ENCODE results near the gene BDH1. TPM values are rescaled to one million over a fixed set of nuclear protein-coding genes. Genes with fewer than 3 reads are reported as not detected.

The BDH1 gene
- total and polyA plus RNA-seq, 2 experiments from 2014 or later, result 61.8 to 62.9 TPM

- no peak for DNase-seq (ENCODE audit: low spot score)
- Histone ChIP-seq H2AFZ (no peak overlapping the region), H3K4me3 (no peak overlapping the region), H3K4me1 (ENCODE audit: insufficient read depth) (peaks cover 20% of the 10 kb centered on the region), H3K79me2 (no peaks in the 10 kb centered on the region), H3K4me2 (no peak overlapping the region), H3K9me3 (ENCODE audit: low read depth) (no peaks in the 10 kb centered on the region), H3K27ac (no peak overlapping the region), H4K20me1 (ENCODE audit: insufficient read depth, poor library complexity, severe bottlenecking) (no peaks in the 10 kb centered on the region), H3K9me2 (replicated peaks; ENCODE audit: insufficient read depth) (no peaks in the 10 kb centered on the region), H3K27me3 (no peaks in the 10 kb centered on the region), H3K36me3 (replicated peaks; ENCODE audit: insufficient read depth, low read depth) (no peaks in the 10 kb centered on the region)
- no peak for TF ChIP-seq EZH2phosphoT487 (IDR thresholded peaks at IDR 0.05; ENCODE audit: low read depth, severe bottlenecking, unreplicated experiment)
- TF ChIP-seq CTCF (IDR thresholded peaks at IDR 0.05; ENCODE audit: poor library complexity), result no peak
- no peak for TF ChIP-seq EZH2 (IDR thresholded peaks at IDR 0.05; ENCODE audit: borderline replicate concordance)
- 95% methylated on average over 8 of the region's 8 CpGs for WGBS (ENCODE audit: low lambda C conversion rate, missing lambda C conversion rate)
These were observed 60.7 kb downstream of the BDH1 start for GRCh38 chr3:197495059-197495455.

GRCh38 chr3:197494366-197495058, 61.3 kb downstream of the BDH1 start:
- H2AFZ ChIP-seq, result no peak overlapping the region
- DNase-seq (ENCODE audit: low spot score), result no peak
- no peaks in the 10 kb centered on the region for H3K27me3 ChIP-seq
- TF ChIP-seq CTCF (IDR thresholded peaks at IDR 0.05; ENCODE audit: poor library complexity) (no peak), EZH2phosphoT487 (IDR thresholded peaks at IDR 0.05; ENCODE audit: low read depth, severe bottlenecking, unreplicated experiment) (no peak)
- no peaks in the 10 kb centered on the region for H3K9me2 ChIP-seq (replicated peaks; ENCODE audit: insufficient read depth)
- H3K9me3 ChIP-seq (ENCODE audit: low read depth), result no peaks in the 10 kb centered on the region
- H3K4me3 ChIP-seq, result no peak overlapping the region
- peaks cover 25% of the 10 kb centered on the region for H3K4me1 ChIP-seq (ENCODE audit: insufficient read depth)
- no peaks in the 10 kb centered on the region for H3K36me3 ChIP-seq (replicated peaks; ENCODE audit: insufficient read depth, low read depth)
- H3K4me2 ChIP-seq, result no peak overlapping the region
- WGBS (ENCODE audit: low lambda C conversion rate, missing lambda C conversion rate), result 82% methylated on average over 10 of the region's 10 CpGs
- H4K20me1 ChIP-seq (ENCODE audit: insufficient read depth, poor library complexity, severe bottlenecking), result no peaks in the 10 kb centered on the region
- H3K27ac ChIP-seq, result no peak overlapping the region
- no peaks in the 10 kb centered on the region for H3K79me2 ChIP-seq

- no peak overlapping the region for H3K4me2 ChIP-seq
- no peaks in the 10 kb centered on the region for H3K27me3 ChIP-seq
- TF ChIP-seq EZH2 (IDR thresholded peaks at IDR 0.05; ENCODE audit: borderline replicate concordance) (no peak), EZH2phosphoT487 (IDR thresholded peaks at IDR 0.05; ENCODE audit: low read depth, severe bottlenecking, unreplicated experiment) (no peak)
- H3K27ac ChIP-seq, result no peak overlapping the region
- H3K36me3 ChIP-seq (replicated peaks; ENCODE audit: insufficient read depth, low read depth), result no peaks in the 10 kb centered on the region
- no peak overlapping the region for H3K4me3 ChIP-seq
- no peak overlapping the region for H2AFZ ChIP-seq
- peaks cover 31% of the 10 kb centered on the region for H3K4me1 ChIP-seq (ENCODE audit: insufficient read depth)
- no peaks in the 10 kb centered on the region for H3K79me2 ChIP-seq
- H3K9me3 ChIP-seq (ENCODE audit: low read depth), result no peaks in the 10 kb centered on the region
- no peaks in the 10 kb centered on the region for H4K20me1 ChIP-seq (ENCODE audit: insufficient read depth, poor library complexity, severe bottlenecking)
- DNase-seq (ENCODE audit: low spot score), result no peak
- WGBS (ENCODE audit: low lambda C conversion rate, missing lambda C conversion rate), result 81% methylated on average over 5 of the region's 5 CpGs
- H3K9me2 ChIP-seq (replicated peaks; ENCODE audit: insufficient read depth), result no peaks in the 10 kb centered on the region
These were observed 62.7 kb downstream of the BDH1 start for GRCh38 chr3:197493049-197493448.

GRCh38 chr3:197491923-197492664, 63.7 kb downstream of the BDH1 start:
- H3K4me3 ChIP-seq, result no peak overlapping the region
- H3K4me2 ChIP-seq, result no peak overlapping the region
- no peaks in the 10 kb centered on the region for H3K27me3 ChIP-seq
- no peaks in the 10 kb centered on the region for H3K9me2 ChIP-seq (replicated peaks; ENCODE audit: insufficient read depth)
- peaks cover 34% of the 10 kb centered on the region for H3K4me1 ChIP-seq (ENCODE audit: insufficient read depth)
- H3K27ac ChIP-seq, result peak overlapping the region; percentile 71
- no peak for TF ChIP-seq EZH2 (IDR thresholded peaks at IDR 0.05; ENCODE audit: borderline replicate concordance)
- 71% methylated on average over 12 of the region's 12 CpGs for WGBS (ENCODE audit: low lambda C conversion rate, missing lambda C conversion rate)
- no peaks in the 10 kb centered on the region for H4K20me1 ChIP-seq (ENCODE audit: insufficient read depth, poor library complexity, severe bottlenecking)
- no peaks in the 10 kb centered on the region for H3K9me3 ChIP-seq (ENCODE audit: low read depth)
- H2AFZ ChIP-seq, result no peak overlapping the region
- no peaks in the 10 kb centered on the region for H3K36me3 ChIP-seq (replicated peaks; ENCODE audit: insufficient read depth, low read depth)
- peak; percentile 60 for DNase-seq (ENCODE audit: low spot score)
- no peaks in the 10 kb centered on the region for H3K79me2 ChIP-seq

Measured in hepatocyte (in vitro differentiated cells).